Endothelial cell of umbilical vein (primary cell): ENCODE measurements around the gene ILRUN. TPM values are rescaled to one million over a fixed set of nuclear protein-coding genes. Genes with fewer than 3 reads are reported as not detected.

Experiments
- BruUV-seq: library from RNA; stranded (reverse); fragments of 400-500 nt; replicated peaks from 2 replicates; lab custom pipeline; 2021; lab: Mats Ljungman, UMichigan
- CTCF ChIA-PET: fragments of 300-600, 350-600 bp; sonication (Branson Sonifier 250); formaldehyde crosslinking; loops from one replicate; lab custom pipeline; 2021; ENCODE audit warnings: antibody characterized with exemption, inconsistent platforms; lab: Charles Lee
- POLR2A ChIA-PET: fragments of 300-600, 350-600 bp; sonication (Branson Sonifier 250); formaldehyde crosslinking; loops from one replicate; lab custom pipeline; 2021; ENCODE audit warnings: antibody characterized with exemption, inconsistent platforms; lab: Charles Lee
- DNase-seq: peaks from one replicate; pipeline ENCODE4 v3.0.0-alpha.2; 2011; ENCODE audit warnings: low read depth, low spot score
- FAIRE-seq: peaks from 2 replicates; lab custom pipeline; 2011; peaks lifted over from hg19 to GRCh38; lab: Jason Lieb, UNC
- H2AFZ ChIP-seq: 2 replicates; pipeline ENCODE4 v1.6.0; 2012; ENCODE audit warnings: low read depth, low read length, control low read depth, inconsistent platforms
- H3K27ac ChIP-seq: 2 replicates; pipeline ENCODE4 v1.5.1; 2011; ENCODE audit warnings: low read depth, mild to moderate bottlenecking, control low read depth, low read length, moderate library complexity; ENCODE audit not compliant: insufficient read depth
- H3K27me3 ChIP-seq, 2 experiments: 2 replicates each; pipeline versions ENCODE4 v1.6.0 to v1.6.1; 2011; ENCODE audit warnings: low read length in 2 of 2, mixed read lengths in 1 of 2; ENCODE audit not compliant: control insufficient read depth in 2 of 2, insufficient read depth in 2 of 2
- H3K36me3 ChIP-seq, 2 experiments: 2 replicates in 1 of 2; 3 replicates in 1 of 2; pipeline ENCODE4 v1.5.1; 2011; ENCODE audit warnings: low read length in 2 of 2, mild to moderate bottlenecking in 1 of 2, moderate library complexity in 1 of 2; ENCODE audit not compliant: control insufficient read depth in 2 of 2, insufficient read depth in 2 of 2; ENCODE audit errors: extremely low read depth in 1 of 2
- H3K4me1 ChIP-seq: 3 replicates; pipeline ENCODE4 v1.5.1; 2011; ENCODE audit warnings: mild to moderate bottlenecking, low read length; ENCODE audit not compliant: control insufficient read depth, insufficient read depth; ENCODE audit errors: extremely low read depth
- H3K4me2 ChIP-seq: 2 replicates; pipeline ENCODE4 v1.6.1; 2011; ENCODE audit warnings: low read length, control low read depth, mixed read lengths; ENCODE audit not compliant: insufficient read depth
- H3K4me3 ChIP-seq, 3 experiments: fragments of 200-600 bp in 1 of 3; sonication (generic), shearing (Covaris generic) in 1 of 3; replicated peaks in 1 of 3; 2 replicates each; pipeline ENCODE4 v1.5.1; 2011 to 2016; ENCODE audit warnings: control low read depth in 3 of 3, low read length in 3 of 3, mild to moderate bottlenecking in 2 of 3, inconsistent platforms in 1 of 3, low read depth in 1 of 3, moderate library complexity in 1 of 3; ENCODE audit not compliant: insufficient read depth in 1 of 3
- H3K79me2 ChIP-seq: 2 replicates; pipeline ENCODE4 v1.6.0; 2012; ENCODE audit warnings: low read length, inconsistent platforms; ENCODE audit not compliant: control insufficient read depth, insufficient read depth
- H3K9ac ChIP-seq: replicated peaks from 2 replicates; pipeline ENCODE3; 2011; ENCODE audit warnings: low read length, control low read depth; ENCODE audit not compliant: insufficient read depth; ENCODE audit errors: extremely low read depth
- H3K9me1 ChIP-seq: replicated peaks from 3 replicates; pipeline ENCODE4 v1.6.0; 2011; ENCODE audit warnings: mild to moderate bottlenecking, low read length; ENCODE audit not compliant: control insufficient read depth, insufficient read depth; ENCODE audit errors: extremely low read depth
- H3K9me3 ChIP-seq: replicated peaks from 2 replicates; pipeline ENCODE4 v1.5.1; 2012; ENCODE audit warnings: low read length, inconsistent platforms; ENCODE audit not compliant: control insufficient read depth, insufficient read depth
- H4K20me1 ChIP-seq: replicated peaks from 2 replicates; pipeline ENCODE3; 2011; ENCODE audit warnings: mild to moderate bottlenecking, low read length; ENCODE audit not compliant: control insufficient read depth, insufficient read depth; ENCODE audit errors: extremely low read depth
- EZH2 ChIP-seq: IDR thresholded peaks from 2 replicates; pipeline ENCODE4 v1.6.1; 2012; ENCODE audit warnings: borderline replicate concordance, low read depth, mild to moderate bottlenecking, moderate library complexity, low read length, inconsistent platforms; ENCODE audit not compliant: severe bottlenecking
- FOS ChIP-seq: IDR thresholded peaks from 2 replicates; pipeline ENCODE4 v1.6.1; 2011; ENCODE audit warnings: mild to moderate bottlenecking, low read length, moderate library complexity, borderline replicate concordance; ENCODE audit not compliant: insufficient read depth
- GATA2 ChIP-seq: IDR thresholded peaks from 2 replicates; pipeline ENCODE4 v1.7.0; 2011; ENCODE audit warnings: low read depth, mild to moderate bottlenecking, moderate library complexity, mixed read lengths, low read length; ENCODE audit not compliant: insufficient read length, insufficient read depth
- JUN ChIP-seq: IDR thresholded peaks from 2 replicates; pipeline ENCODE4 v1.6.1; 2011; ENCODE audit warnings: borderline replicate concordance, low read depth; ENCODE audit not compliant: insufficient read length, insufficient read depth
- MYC ChIP-seq: IDR thresholded peaks from one replicate; pipeline ENCODE4 v1.6.1; 2011; ENCODE audit warnings: mild to moderate bottlenecking, low read depth, low read length
- POLR2A ChIP-seq: IDR thresholded peaks from 2 replicates; pipeline ENCODE4 v1.6.1; 2012; ENCODE audit warnings: low read depth, mild to moderate bottlenecking, control low read depth, low read length
- POLR2AphosphoS5 ChIP-seq: IDR thresholded peaks from 2 replicates; pipeline ENCODE4 v1.6.1; 2012; ENCODE audit warnings: low read depth, mild to moderate bottlenecking, control low read depth, low read length, moderate library complexity; ENCODE audit not compliant: insufficient read depth
- dilution Hi-C: fragments of 300-500 bp; cut with MboI; formaldehyde crosslinking; loops from one replicate; pipeline ENCODE4 v1.15.0; 2019; ENCODE audit warnings: low sequenced_read_pairs; ENCODE audit not compliant: extremely low pct_ligation_motif_present
- intact Hi-C: fragments of 100-400 bp; cut with micrococcal nuclease; formaldehyde crosslinking; loops from one replicate; pipeline ENCODE4 v1.10.0; 2022
- polyA plus RNA-seq, 4 experiments: library from polyadenylated mRNA; depleted of rRNA in 3 of 4; stranded (reverse) in 3 of 4; unstranded in 1 of 4; fragments of >200 nt; gene quantifications; 2 replicates each; pipeline versions ENCODE4 v1.2.1 to v1.2.3, GENCODE V29; 2011 to 2012; ENCODE audit warnings: missing spikeins in 1 of 4
- total RNA-seq: library from RNA; stranded (reverse); gene quantifications from 2 replicates; pipeline ENCODE4 v1.2.3, GENCODE V29; 2021
- TF ChIP-seq, protein P1 (sequence below): IDR thresholded peaks from 2 replicates; pipeline ENCODE4 v1.6.1; 2011; ENCODE audit not compliant: insufficient read depth, insufficient read length
- TF ChIP-seq, protein P2 (sequence below), 2 donors: IDR thresholded peaks; 1 replicate in 1 of 2; 2 replicates in 1 of 2; pipeline ENCODE4 v1.5.1; 2011; ENCODE audit warnings: low read length in 2 of 2, mild to moderate bottlenecking in 2 of 2, moderate library complexity in 2 of 2, control low read depth in 1 of 2, inconsistent platforms in 1 of 2, low read depth in 1 of 2; ENCODE audit not compliant: insufficient read depth in 1 of 2; ENCODE audit errors: extremely low read depth in 1 of 2

The ILRUN gene
- total and polyA plus RNA-seq, 2 donors (not counting 3 experiments of a cell fraction or from before 2014, with no cell fraction given): 30.5 to 48.9 TPM

DNA sequence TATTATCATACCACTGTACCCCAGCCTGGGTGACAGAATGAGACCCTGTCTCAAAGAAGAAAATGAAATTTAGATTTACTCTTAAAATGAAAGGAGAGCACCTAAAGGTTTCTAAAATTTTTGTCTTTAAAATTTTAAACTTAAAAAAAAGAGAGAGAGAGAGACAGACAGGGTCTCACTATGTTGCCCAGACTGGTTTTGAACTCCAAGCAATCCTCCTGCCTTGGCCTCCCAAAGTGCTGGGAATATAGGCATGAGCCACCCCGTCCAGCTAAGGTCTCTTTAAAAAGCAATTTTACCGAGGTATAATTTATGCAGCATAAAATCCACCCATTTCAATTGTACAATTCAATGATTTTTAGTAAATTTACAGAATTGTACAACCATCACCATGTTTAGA lies 33.2 kb downstream of the ILRUN start:
- peaks cover 18% of the 10 kb centered on the region for H3K4me1 ChIP-seq
- no peak overlapping the region for H3K27ac ChIP-seq
- H3K36me3 ChIP-seq: no peaks in the 10 kb centered on the region
- FAIRE-seq (no peak), DNase-seq (no peak)
- ChIA-PET POLR2A (no interaction called here), CTCF (no interaction called here)
- BruUV-seq: no TSS peak
- no peaks in the 10 kb centered on the region for H4K20me1 ChIP-seq
- H3K79me2 ChIP-seq: peaks cover 75% of the 10 kb centered on the region
- no peak overlapping the region for H3K9ac ChIP-seq
- H3K9me3 ChIP-seq: no peaks in the 10 kb centered on the region
- dilution Hi-C loops (no loop called here), intact Hi-C loops (no loop called here)
- H3K4me2 ChIP-seq: no peak overlapping the region
- no peaks in the 10 kb centered on the region for H3K27me3 ChIP-seq
- TF ChIP-seq POLR2A (no peak), GATA2 (no peak), FOS (no peak)
- H3K9me1 ChIP-seq: no peaks in the 10 kb centered on the region
- H3K4me3 ChIP-seq: no peak overlapping the region
- no peak overlapping the region for H2AFZ ChIP-seq

DNA sequence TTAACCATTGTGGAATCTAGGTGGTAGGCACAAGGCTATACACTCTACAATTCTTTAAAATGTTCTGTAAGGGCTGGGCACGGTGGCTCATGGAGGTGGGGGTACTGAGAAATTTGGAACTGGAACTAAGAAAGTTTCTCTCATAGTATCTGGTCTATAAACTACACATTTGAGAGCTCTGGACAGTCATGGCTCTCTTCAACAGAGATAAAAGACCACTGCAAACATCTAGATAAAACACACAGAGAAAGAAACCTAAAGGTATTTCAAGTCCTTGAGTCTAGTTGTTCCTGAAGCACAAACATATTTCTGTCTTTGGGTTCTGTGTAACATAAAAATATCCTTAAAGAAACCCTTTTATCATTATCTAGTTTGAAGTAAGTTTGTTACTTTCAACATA lies 35.2 kb downstream of the ILRUN start:
- Histone ChIP-seq H4K20me1 (no peaks in the 10 kb centered on the region), H3K9ac (no peak overlapping the region), H3K9me1 (no peaks in the 10 kb centered on the region), H3K4me1 (peaks cover 37% of the 10 kb centered on the region), H3K79me2 (peaks cover 64% of the 10 kb centered on the region), H3K36me3 (no peaks in the 10 kb centered on the region), H3K4me3 (no peak overlapping the region), H3K4me2 (no peak overlapping the region), H3K27me3 (no peaks in the 10 kb centered on the region), H2AFZ (no peak overlapping the region), H3K9me3 (no peaks in the 10 kb centered on the region), H3K27ac (no peak overlapping the region)
- no peak for TF ChIP-seq JUN
- TF ChIP-seq EZH2: no peak
- TF ChIP-seq MYC: no peak
- TF ChIP-seq POLR2A: no peak
- no peak for TF ChIP-seq FOS
- TF ChIP-seq, protein P1, sequence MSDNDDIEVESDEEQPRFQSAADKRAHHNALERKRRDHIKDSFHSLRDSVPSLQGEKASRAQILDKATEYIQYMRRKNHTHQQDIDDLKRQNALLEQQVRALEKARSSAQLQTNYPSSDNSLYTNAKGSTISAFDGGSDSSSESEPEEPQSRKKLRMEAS: no peak
- TF ChIP-seq, protein P2, sequence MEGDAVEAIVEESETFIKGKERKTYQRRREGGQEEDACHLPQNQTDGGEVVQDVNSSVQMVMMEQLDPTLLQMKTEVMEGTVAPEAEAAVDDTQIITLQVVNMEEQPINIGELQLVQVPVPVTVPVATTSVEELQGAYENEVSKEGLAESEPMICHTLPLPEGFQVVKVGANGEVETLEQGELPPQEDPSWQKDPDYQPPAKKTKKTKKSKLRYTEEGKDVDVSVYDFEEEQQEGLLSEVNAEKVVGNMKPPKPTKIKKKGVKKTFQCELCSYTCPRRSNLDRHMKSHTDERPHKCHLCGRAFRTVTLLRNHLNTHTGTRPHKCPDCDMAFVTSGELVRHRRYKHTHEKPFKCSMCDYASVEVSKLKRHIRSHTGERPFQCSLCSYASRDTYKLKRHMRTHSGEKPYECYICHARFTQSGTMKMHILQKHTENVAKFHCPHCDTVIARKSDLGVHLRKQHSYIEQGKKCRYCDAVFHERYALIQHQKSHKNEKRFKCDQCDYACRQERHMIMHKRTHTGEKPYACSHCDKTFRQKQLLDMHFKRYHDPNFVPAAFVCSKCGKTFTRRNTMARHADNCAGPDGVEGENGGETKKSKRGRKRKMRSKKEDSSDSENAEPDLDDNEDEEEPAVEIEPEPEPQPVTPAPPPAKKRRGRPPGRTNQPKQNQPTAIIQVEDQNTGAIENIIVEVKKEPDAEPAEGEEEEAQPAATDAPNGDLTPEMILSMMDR (IDR thresholded peaks at IDR 0.05; ENCODE audit: extremely low read depth in 1 of 2, insufficient read depth in 1 of 2, low read depth in 1 of 2, low read length in 2 of 2): no peak
- TF ChIP-seq GATA2: no peak
- TF ChIP-seq POLR2AphosphoS5: no peak
- ChIA-PET POLR2A (no interaction called here), CTCF (no interaction called here)
- no TSS peak for BruUV-seq
- intact Hi-C loops: no loop called here
- no peak for DNase-seq
- dilution Hi-C loops: no loop called here
- no peak for FAIRE-seq
